Left lung (tissue), 10 donors: ENCODE measurements around the gene CACNA1C. TPM values are rescaled to one million over a fixed set of nuclear protein-coding genes. Genes with fewer than 3 reads are reported as not detected.

Source experiments
- ATAC-seq: fragments of 200-7000 bp; cut with Tn5 transposase; one replicate; pipeline ENCODE4 v1.9.1; 2020; ENCODE audit warnings: moderate library complexity
- DNase-seq, 4 donors: peaks; one replicate each; pipeline ENCODE4 v3.0.0-alpha.2; 2013 to 2020
- H3K27ac ChIP-seq, 2 donors: fragments of 200-600 bp; sonication (generic) in 1 of 2; one replicate each; pipeline versions ENCODE4 v1.5.0 to v1.8.0; 2020 to 2021
- H3K27me3 ChIP-seq, 2 donors: fragments of 200-600 bp; sonication (generic) in 1 of 2; one replicate each; pipeline versions ENCODE4 v1.5.0 to v1.8.0; 2020 to 2021
- H3K36me3 ChIP-seq, 2 donors: fragments of 200-600 bp; sonication (generic) in 1 of 2; one replicate each; pipeline versions ENCODE4 v1.5.0 to v1.8.0; 2020 to 2021
- H3K4me1 ChIP-seq, 2 donors: fragments of 200-600 bp; one replicate each; pipeline ENCODE4 v1.8.0; 2021
- H3K4me3 ChIP-seq, 2 donors: fragments of 200-600 bp; sonication (generic) in 1 of 2; one replicate each; pipeline versions ENCODE4 v1.5.0 to v1.8.0; 2020 to 2021; ENCODE audit warnings: mild to moderate bottlenecking in 1 of 2
- H3K9me3 ChIP-seq, 2 donors: fragments of 200-600 bp; sonication (generic) in 1 of 2; one replicate each; pipeline versions ENCODE4 v1.5.0 to v1.8.0; 2020 to 2021
- CTCF ChIP-seq, 2 donors: fragments of 200-600 bp; sonication (generic) in 1 of 2; IDR thresholded peaks; one replicate each; pipeline versions ENCODE4 v1.5.0 to v1.8.0; 2021; ENCODE audit warnings: antibody characterized with exemption in 2 of 2
- intact Hi-C, 2 donors: fragments of 100-400 bp; cut with DNase I; formaldehyde crosslinking; loops; one replicate each; pipeline versions ENCODE4 v1.11.2 to v1.14.2; 2022
- polyA plus RNA-seq, 6 donors: library from polyadenylated mRNA; unstranded; fragments of 120-200 nt; gene quantifications; one replicate each; pipeline ENCODE4 v1.2.1, GENCODE V29; 2013; ENCODE audit not compliant: insufficient read length in 6 of 6
- total RNA-seq, 2 donors: library from RNA; stranded (reverse); fragmentation: NEBNext Ultra II Directional; extraction: Animal tissue kit (Norgen Biotek cat#: 25700); gene quantifications; one replicate each; pipeline ENCODE4 v1.2.1, GENCODE V29; 2021
- donor health status: DM: no; HTN: yes; CAD: no.
- donor health status: DM: no; HTN: no; CAD: no.

Gene CACNA1C
- total and polyA plus RNA-seq, 8 donors: 11.9 to 21.9 (median 14.2) TPM

GRCh38 chr12:2283916-2284315 lies 231.1 kb downstream of the CACNA1C start:
- H3K4me3 ChIP-seq: no peak overlapping the region
- ATAC-seq: peak; percentile 56
- peaks cover 28 to 42% of the 10 kb centered on the region in 2 donors for H3K4me1 ChIP-seq
- peak in 3 of 4 donors; percentile 58 to 85 (median 69) for DNase-seq
- H3K9me3 ChIP-seq: no peaks in the 10 kb centered on the region
- H3K27ac ChIP-seq: peak overlapping the region in 1 of 2 donors; percentile 56
- H3K27me3 ChIP-seq: peaks cover 0 to 11% of the 10 kb centered on the region in 2 donors
- intact Hi-C loops: loop anchor here in 1 of 2 donors (10.0 kb wide), 1 partner anchor 229 kb away; the partner anchor contains the start of gene CACNA1C
- TF ChIP-seq CTCF (IDR thresholded peaks at IDR 0.05): no peak
- no peaks in the 10 kb centered on the region for H3K36me3 ChIP-seq

- H3K36me3 ChIP-seq: no peaks in the 10 kb centered on the region
- H3K27ac ChIP-seq: peak overlapping the region; percentile 27 to 56
- peaks cover 28 to 44% of the 10 kb centered on the region in 2 donors for H3K4me1 ChIP-seq
- H3K9me3 ChIP-seq: no peaks in the 10 kb centered on the region
- H3K4me3 ChIP-seq: no peak overlapping the region
- no peak for TF ChIP-seq CTCF (IDR thresholded peaks at IDR 0.05)
- DNase-seq: no peak
- intact Hi-C loops: loop anchor here in 1 of 2 donors (10.0 kb wide), 1 partner anchor 230 kb away; the partner anchor contains the start of gene CACNA1C
- H3K27me3 ChIP-seq: peaks cover 0 to 11% of the 10 kb centered on the region in 2 donors
- ATAC-seq: peak; percentile 31
Observed at GRCh38 chr12:2284321-2284813, 231.6 kb downstream of the CACNA1C start.

GRCh38 chr12:2284857-2285256 lies 232.1 kb downstream of the CACNA1C start:
- Histone ChIP-seq H3K9me3 (no peaks in the 10 kb centered on the region), H3K27me3 (peaks cover 0 to 11% of the 10 kb centered on the region in 2 donors), H3K36me3 (no peaks in the 10 kb centered on the region), H3K4me3 (no peak overlapping the region), H3K27ac (peak overlapping the region; percentile 27 to 56), H3K4me1 (peaks cover 28 to 44% of the 10 kb centered on the region in 2 donors)
- intact Hi-C loops: loop anchor here in 1 of 2 donors (10.0 kb wide), 1 partner anchor 230 kb away; the partner anchor contains the start of gene CACNA1C
- TF ChIP-seq CTCF (IDR thresholded peaks at IDR 0.05): peak; percentile 39 to 57
- DNase-seq: peak in 2 of 4 donors; percentile 64 to 65
- peak; percentile 72 for ATAC-seq

GRCh38 chr12:2285462-2285861 lies 232.7 kb downstream of the CACNA1C start:
- H3K9me3 ChIP-seq: no peaks in the 10 kb centered on the region
- no peaks in the 10 kb centered on the region for H3K36me3 ChIP-seq
- H3K27me3 ChIP-seq: peaks cover 0 to 11% of the 10 kb centered on the region in 2 donors
- no peak overlapping the region for H3K4me3 ChIP-seq
- DNase-seq (no peak), ATAC-seq (no peak)
- TF ChIP-seq CTCF (IDR thresholded peaks at IDR 0.05): no peak
- H3K4me1 ChIP-seq: peaks cover 28 to 44% of the 10 kb centered on the region in 2 donors
- H3K27ac ChIP-seq: no peak overlapping the region
- intact Hi-C loops: loop anchor here in 1 of 2 donors (10.0 kb wide), 1 partner anchor 231 kb away; the partner anchor contains the start of gene CACNA1C

GRCh38 chr12:2286047-2286446 lies 233.3 kb downstream of the CACNA1C start:
- Histone ChIP-seq H3K4me3 (no peak overlapping the region), H3K36me3 (no peaks in the 10 kb centered on the region), H3K9me3 (no peaks in the 10 kb centered on the region), H3K27me3 (peaks cover 0 to 11% of the 10 kb centered on the region in 2 donors), H3K27ac (peak overlapping the region in 1 of 2 donors; percentile 57), H3K4me1 (peaks cover 28 to 44% of the 10 kb centered on the region in 2 donors)
- ATAC-seq (no peak), DNase-seq (no peak)
- TF ChIP-seq CTCF (IDR thresholded peaks at IDR 0.05): no peak
- intact Hi-C loops: loop anchor here in 1 of 2 donors (10.0 kb wide), 1 partner anchor 231 kb away; the partner anchor contains the start of gene CACNA1C
